ENCODE results near the gene KBTBD6. TPM values are rescaled to one million over a fixed set of nuclear protein-coding genes. Genes with fewer than 3 reads are reported as not detected.

The KBTBD6 gene
- polyA plus RNA-seq, 1 of the 3 experiments (the other 2 are of a cell fraction), result 1.9 TPM

GRCh38 chr13:41156620-41157019 is 24.0 kb upstream of the KBTBD6 start:
- Histone ChIP-seq H3F3A (replicated peaks; ENCODE audit: insufficient read depth) (no peaks in the 10 kb centered on the region), H3K9me2 (no peaks in the 10 kb centered on the region), H3K79me2 (ENCODE audit: insufficient read depth) (no peaks in the 10 kb centered on the region), H3K9me3 (no peaks in the 10 kb centered on the region), H3K9ac (no peak overlapping the region), H3K4me3 (ENCODE audit: low read depth in 2 of 2, low read length in 1 of 2) (no peak overlapping the region), H3K4me2 (no peak overlapping the region), H3K27me3 (ENCODE audit: insufficient read depth) (no peaks in the 10 kb centered on the region), H2AFZ (ENCODE audit: low read depth) (no peak overlapping the region), H3K27ac (ENCODE audit: low read depth in 2 of 2, low read length in 1 of 2) (no peak overlapping the region), H3K36me3 (replicated peaks in 1 of 2; ENCODE audit: control insufficient read depth in 1 of 2, insufficient read depth in 2 of 2, low read length in 1 of 2) (no peaks in the 10 kb centered on the region), H4K20me1 (ENCODE audit: insufficient read depth) (no peaks in the 10 kb centered on the region), H3K4me1 (ENCODE audit: control insufficient read depth in 1 of 2, insufficient read depth in 2 of 2, low read depth in 1 of 2, low read length in 1 of 2) (no peaks in the 10 kb centered on the region)
- TF ChIP-seq POLR2AphosphoS5 (IDR thresholded peaks at IDR 0.05; ENCODE audit: low read depth, low read length), result no peak
- TF ChIP-seq RFX5 (IDR thresholded peaks at IDR 0.05; ENCODE audit: low read length), result no peak
- no peak for TF ChIP-seq RXRA (IDR thresholded peaks at IDR 0.05; ENCODE audit: borderline replicate concordance, low read depth)
- TF ChIP-seq, protein P1, sequence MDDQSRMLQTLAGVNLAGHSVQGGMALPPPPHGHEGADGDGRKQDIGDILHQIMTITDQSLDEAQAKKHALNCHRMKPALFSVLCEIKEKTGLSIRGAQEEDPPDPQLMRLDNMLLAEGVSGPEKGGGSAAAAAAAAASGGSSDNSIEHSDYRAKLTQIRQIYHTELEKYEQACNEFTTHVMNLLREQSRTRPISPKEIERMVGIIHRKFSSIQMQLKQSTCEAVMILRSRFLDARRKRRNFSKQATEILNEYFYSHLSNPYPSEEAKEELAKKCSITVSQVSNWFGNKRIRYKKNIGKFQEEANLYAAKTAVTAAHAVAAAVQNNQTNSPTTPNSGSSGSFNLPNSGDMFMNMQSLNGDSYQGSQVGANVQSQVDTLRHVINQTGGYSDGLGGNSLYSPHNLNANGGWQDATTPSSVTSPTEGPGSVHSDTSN (IDR thresholded peaks at IDR 0.05), result no peak
- TF ChIP-seq ZBTB33 (IDR thresholded peaks at IDR 0.05; ENCODE audit: borderline replicate concordance, low read depth), result no peak
- TF ChIP-seq MEF2A (IDR thresholded peaks at IDR 0.05; ENCODE audit: borderline replicate concordance, low read depth), result no peak
- no peak for TF ChIP-seq NFIC (IDR thresholded peaks at IDR 0.05; ENCODE audit: borderline replicate concordance)
- TF ChIP-seq SIN3A (IDR thresholded peaks at IDR 0.05; ENCODE audit: borderline replicate concordance, low read depth, low read length), result no peak
- no peak for TF ChIP-seq SMC3 (IDR thresholded peaks at IDR 0.05; ENCODE audit: low read depth, low read length)
- TF ChIP-seq FOXJ3 (CRISPR knock-in tag; IDR thresholded peaks at IDR 0.05), result no peak
- TF ChIP-seq NRF1 (IDR thresholded peaks at IDR 0.05; ENCODE audit: low read depth, low read length), result no peak
- TF ChIP-seq, protein P2, sequence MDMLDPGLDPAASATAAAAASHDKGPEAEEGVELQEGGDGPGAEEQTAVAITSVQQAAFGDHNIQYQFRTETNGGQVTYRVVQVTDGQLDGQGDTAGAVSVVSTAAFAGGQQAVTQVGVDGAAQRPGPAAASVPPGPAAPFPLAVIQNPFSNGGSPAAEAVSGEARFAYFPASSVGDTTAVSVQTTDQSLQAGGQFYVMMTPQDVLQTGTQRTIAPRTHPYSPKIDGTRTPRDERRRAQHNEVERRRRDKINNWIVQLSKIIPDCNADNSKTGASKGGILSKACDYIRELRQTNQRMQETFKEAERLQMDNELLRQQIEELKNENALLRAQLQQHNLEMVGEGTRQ (IDR thresholded peaks at IDR 0.05; ENCODE audit: borderline replicate concordance, low read depth, low read length), result no peak
- no peak for TF ChIP-seq MAX (IDR thresholded peaks at IDR 0.05; ENCODE audit: low read depth)
- no peak for TF ChIP-seq EP300 (IDR thresholded peaks at IDR 0.05; ENCODE audit: borderline replicate concordance in 1 of 2, low read depth in 1 of 2, low read length in 1 of 2)
- POLR2A ChIA-PET, result no interaction called here
- DNase-seq, result no peak
- CTCF ChIA-PET, result interaction anchor here (0.6 kb wide), 1 partner anchor 143 kb away, joined by 3 read pairs; no protein-coding TSS in a partner anchor
- WGBS (ENCODE audit: low lambda C conversion rate), result 45% methylated on average over 2 of the region's 2 CpGs

DNA sequence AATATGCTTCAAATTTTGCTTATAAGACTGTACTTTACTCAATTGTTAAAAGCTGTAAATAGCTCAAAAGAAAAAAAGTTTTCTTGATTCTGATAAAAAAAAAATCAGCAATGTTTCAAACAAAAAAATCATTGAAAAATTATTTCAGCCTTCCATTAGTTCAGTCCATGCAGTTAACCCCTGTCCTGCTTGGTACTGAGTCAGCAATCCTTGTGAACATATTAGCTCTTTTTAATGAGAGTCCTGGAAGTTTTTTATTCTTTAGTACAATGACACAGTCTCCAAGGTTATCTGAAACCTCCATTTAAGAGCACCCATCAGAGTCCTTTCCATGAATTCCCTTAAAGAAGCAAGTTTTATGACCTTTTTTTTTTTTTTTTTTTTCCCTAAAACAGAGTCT is 21.4 kb upstream of the KBTBD6 start:
- Histone ChIP-seq H2AFZ (ENCODE audit: low read depth) (no peak overlapping the region), H3K4me3 (ENCODE audit: low read depth in 2 of 2, low read length in 1 of 2) (no peak overlapping the region), H3K4me2 (no peak overlapping the region), H3K79me2 (ENCODE audit: insufficient read depth) (no peaks in the 10 kb centered on the region), H3K9me2 (no peaks in the 10 kb centered on the region), H4K20me1 (ENCODE audit: insufficient read depth) (no peaks in the 10 kb centered on the region), H3K36me3 (replicated peaks in 1 of 2; ENCODE audit: control insufficient read depth in 1 of 2, insufficient read depth in 2 of 2, low read length in 1 of 2) (no peaks in the 10 kb centered on the region), H3F3A (replicated peaks; ENCODE audit: insufficient read depth) (no peaks in the 10 kb centered on the region), H3K27ac (ENCODE audit: low read depth in 2 of 2, low read length in 1 of 2) (no peak overlapping the region), H3K4me1 (ENCODE audit: control insufficient read depth in 1 of 2, insufficient read depth in 2 of 2, low read depth in 1 of 2, low read length in 1 of 2) (no peaks in the 10 kb centered on the region), H3K9me3 (peaks cover 3% of the 10 kb centered on the region; the same call in 1 of the 2 replicates), H3K27me3 (ENCODE audit: insufficient read depth) (no peaks in the 10 kb centered on the region), H3K9ac (no peak overlapping the region)
- no peak for DNase-seq
- CTCF ChIA-PET, result no interaction called here
- POLR2A ChIA-PET, result no interaction called here
- TF ChIP-seq, protein P1 (IDR thresholded peaks at IDR 0.05), result no peak
- TF ChIP-seq, protein P2 (IDR thresholded peaks at IDR 0.05; ENCODE audit: borderline replicate concordance, low read depth, low read length), result no peak
- no peak for TF ChIP-seq RXRA (IDR thresholded peaks at IDR 0.05; ENCODE audit: borderline replicate concordance, low read depth)
- no peak for TF ChIP-seq FOXJ3 (CRISPR knock-in tag; IDR thresholded peaks at IDR 0.05)
- TF ChIP-seq NRF1 (IDR thresholded peaks at IDR 0.05; ENCODE audit: low read depth, low read length), result no peak
- no peak for TF ChIP-seq MXI1 (IDR thresholded peaks at IDR 0.05; ENCODE audit: low read depth, low read length)
- no peak for TF ChIP-seq MEF2A (IDR thresholded peaks at IDR 0.05; ENCODE audit: borderline replicate concordance, low read depth)
- no peak for TF ChIP-seq FOXM1 (IDR thresholded peaks at IDR 0.05; ENCODE audit: low read depth)
